K562 (cell line): ENCODE data around the gene MAP4K1. TPM values are rescaled to one million over a fixed set of nuclear protein-coding genes. Genes with fewer than 3 reads are reported as not detected.
A peak's percentile ranks its signal among the peaks of the same experiment; 100 is the strongest.

Source experiments
- CBX1 ChIP-seq: sonication (generic); IDR thresholded peaks from 2 replicates; pipeline ENCODE4 v1.6.1; 2016; ENCODE audit warnings: antibody characterized with exemption, low read depth, mild to moderate bottlenecking
- COPS2 ChIP-seq: fragments of 450-650 bp; conservative IDR thresholded peaks from 2 replicates; pipeline ENCODE4 v1.6.1; 2016; ENCODE audit warnings: mild to moderate bottlenecking, moderate library complexity
- CREM ChIP-seq: IDR thresholded peaks from 2 replicates; pipeline ENCODE4 v1.6.1; 2014; ENCODE audit warnings: antibody characterized with exemption, low read depth
- EGR1 ChIP-seq: fragments of 450-650 bp; conservative IDR thresholded peaks from 2 replicates; pipeline ENCODE4 v1.6.1; 2017; ENCODE audit warnings: mild to moderate bottlenecking
- EP300 ChIP-seq: IDR thresholded peaks from 2 replicates; pipeline ENCODE4 v1.6.1; 2012; ENCODE audit warnings: low read length, improper control_type of control experiment
- KAT7 ChIP-seq: sonication (generic); formaldehyde crosslinking; IDR thresholded peaks from 2 replicates; pipeline ENCODE4 v1.8.0; 2022; ENCODE audit warnings: missing genetic modification reagents, mild to moderate bottlenecking, borderline replicate concordance
- KDM1A ChIP-seq, 2 experiments: fragments of 450-650 bp; IDR thresholded peaks; 2 replicates each; pipeline ENCODE4 v1.6.1; 2016; ENCODE audit warnings: mild to moderate bottlenecking in 2 of 2
- KLF6 ChIP-seq: fragments of 250-450 bp; sonication (Bioruptor Pico); IDR thresholded peaks from 2 replicates; pipeline ENCODE4 v1.4.0; 2020; ENCODE audit warnings: mild to moderate bottlenecking, moderate library complexity, borderline replicate concordance
- MED1 ChIP-seq: sonication (generic); formaldehyde crosslinking; IDR thresholded peaks from 2 replicates; pipeline ENCODE4 v1.8.1; 2023; ENCODE audit warnings: missing genetic modification reagents, borderline replicate concordance
- NRF1 ChIP-seq, 2 experiments: fragments of 450-650 bp; IDR thresholded peaks in 1 of 2; conservative IDR thresholded peaks in 1 of 2; 2 replicates each; pipeline ENCODE4 v1.6.1; 2014; ENCODE audit warnings: mild to moderate bottlenecking in 2 of 2
- PBX2 ChIP-seq, 2 experiments: IDR thresholded peaks in 1 of 2; conservative IDR thresholded peaks in 1 of 2; 2 replicates each; pipeline ENCODE4 v1.6.1; 2016; ENCODE audit warnings: low read depth in 2 of 2, mild to moderate bottlenecking in 1 of 2, missing compliant biosample characterization in 1 of 2, missing genetic modification characterization in 1 of 2, moderate library complexity in 1 of 2
- PHF21A ChIP-seq: fragments of 450-650 bp; IDR thresholded peaks from 2 replicates; pipeline ENCODE4 v1.6.1; 2017; ENCODE audit warnings: low read depth, borderline replicate concordance
- PKNOX1 ChIP-seq: fragments of 450-650 bp; IDR thresholded peaks from 2 replicates; pipeline ENCODE4 v1.6.1; 2016
- RB1 ChIP-seq: fragments of 450-650 bp; IDR thresholded peaks from 2 replicates; pipeline ENCODE4 v1.6.1; 2017; ENCODE audit warnings: low read depth, mild to moderate bottlenecking
- SMAD2 ChIP-seq: fragments of 150-350 bp; IDR thresholded peaks from 2 replicates; pipeline ENCODE4 v1.6.1; 2014; ENCODE audit warnings: low read depth, mild to moderate bottlenecking, low read length
- SP1 ChIP-seq: sonication (generic); formaldehyde crosslinking; IDR thresholded peaks from 2 replicates; pipeline ENCODE4 v1.8.1; 2022; ENCODE audit warnings: mild to moderate bottlenecking, missing genetic modification reagents
- TARDBP ChIP-seq: fragments of 450-650 bp; IDR thresholded peaks from 2 replicates; pipeline ENCODE4 v1.6.1; 2016
- TRIM28 ChIP-seq: fragments of 450-650 bp; IDR thresholded peaks from 2 replicates; pipeline ENCODE4 v1.6.1; 2017
- ZBTB9 ChIP-seq: fragments of 450-650 bp; formaldehyde crosslinking; IDR thresholded peaks from 2 replicates; pipeline ENCODE4 v1.4.0; 2020; ENCODE audit warnings: mild to moderate bottlenecking, moderate library complexity
- ZNF197 ChIP-seq: fragments of 200-800 bp; sonication (Bioruptor generic); IDR thresholded peaks from 2 replicates; pipeline ENCODE4 v1.6.1; 2016; ENCODE audit warnings: low read depth, missing genetic modification characterization, missing compliant biosample characterization
- ZNF280B ChIP-seq: fragments of 250-450 bp; sonication (Bioruptor Pico); IDR thresholded peaks from 2 replicates; pipeline ENCODE4 v1.5.1; 2021; ENCODE audit warnings: mild to moderate bottlenecking
- ZNF584 ChIP-seq: fragments of 200-800 bp; sonication (Bioruptor generic); IDR thresholded peaks from 2 replicates; pipeline ENCODE4 v1.6.1; 2016; ENCODE audit warnings: low read depth, mild to moderate bottlenecking, missing genetic modification characterization, missing compliant biosample characterization
- ZNF778 ChIP-seq: fragments of 450-650 bp; formaldehyde crosslinking; IDR thresholded peaks from 2 replicates; pipeline ENCODE4 v1.4.0; 2020; ENCODE audit warnings: mild to moderate bottlenecking, moderate library complexity
- polyA plus RNA-seq, 8 experiments: library from polyadenylated mRNA; depleted of rRNA in 4 of 8; stranded (reverse) in 5 of 8; unstranded in 3 of 8; fragments of >200 nt; fragmentation: Nextera tagmentation in 2 of 8; fragmentation: Illumina TruSeq in 1 of 8; extraction: Ambion mirVana in 2 of 8; extraction: Trizol in 1 of 8; gene quantifications; 2 replicates each; pipeline versions ENCODE4 v1.2.1 to v1.2.3, GENCODE V29; 2011 to 2014; ENCODE audit warnings: inconsistent platforms in 1 of 8, missing spikeins in 1 of 8
- total RNA-seq, 7 experiments: library from RNA; depleted of rRNA in 6 of 7; stranded (reverse); fragments of >200 nt in 6 of 7; fragmentation: Illumina TruSeq in 2 of 7; extraction: Trizol in 2 of 7; gene quantifications; 2 replicates each; pipeline versions ENCODE4 v1.2.1 to v1.2.3, GENCODE V29; 2011 to 2021; ENCODE audit warnings: low replicate concordance in 1 of 7

The MAP4K1 gene
- total and polyA plus RNA-seq, 9 of the 15 experiments (the other 6 are each of a cell fraction or from before 2014, with no cell fraction given): 0.14 to 3.2 (median 0.73) TPM; not detected in 1

- TF ChIP-seq PBX2 (CRISPR knock-in tag; IDR thresholded peaks at IDR 0.05; ENCODE audit: low read depth) (no peak), PBX2 (tag; conservative IDR thresholded peaks at IDR 0.05; ENCODE audit: low read depth) (no peak), EP300 (no peak), TRIM28 (no peak), ZBTB9 (no peak), COPS2 (no peak), MED1 (CRISPR knock-in tag) (0 out of 2 replicates have a peak, but pooled peaks have one; percentile 59), CREM (peak; percentile 7; the same call in 1 of the 2 replicates), SMAD2 (no peak), TARDBP (0 out of 2 replicates have a peak, but pooled peaks have one; percentile 40), PKNOX1 (peak; percentile 35; the same call in 1 of the 2 replicates), ZNF197 (peak; percentile 83; the same call in 1 of the 2 replicates), ZNF280B (no peak), ZNF584 (peak; percentile 26; the same call in 1 of the 2 replicates), NRF1 (conservative IDR thresholded peaks at IDR 0.05 in 1 of 2, IDR thresholded peaks at IDR 0.05 in 1 of 2) (peak; percentile 100), EGR1 (peak; percentile 58), KAT7 (CRISPR knock-in tag) (no peak), CBX1 (peak; percentile 42), KLF6 (CRISPR knock-in tag) (no peak), KDM1A (IDR thresholded peaks at IDR 0.05) (no peak), RB1 (peak; percentile 96), ZNF778 (no peak), PHF21A (no peak), SP1 (CRISPR knock-in tag) (peak; percentile 54)
Measured at GRCh38 chr19:38647368-38647965, 29.7 kb upstream of the MAP4K1 start, which contains the start of gene ACTN4 (continued).
